HuH-7 (cell line): ENCODE data around the gene STX12.
"Not testable (repeated sequence)": the region's sequence is repeated elsewhere in the genome, so short reads cannot be mapped to it uniquely, and the experiment has no call there.

Experiments used
- DNase-seq: peaks from one replicate; pipeline ENCODE4 v3.0.0; 2011; ENCODE audit warnings: low spot score

The STX12 gene

DNA sequence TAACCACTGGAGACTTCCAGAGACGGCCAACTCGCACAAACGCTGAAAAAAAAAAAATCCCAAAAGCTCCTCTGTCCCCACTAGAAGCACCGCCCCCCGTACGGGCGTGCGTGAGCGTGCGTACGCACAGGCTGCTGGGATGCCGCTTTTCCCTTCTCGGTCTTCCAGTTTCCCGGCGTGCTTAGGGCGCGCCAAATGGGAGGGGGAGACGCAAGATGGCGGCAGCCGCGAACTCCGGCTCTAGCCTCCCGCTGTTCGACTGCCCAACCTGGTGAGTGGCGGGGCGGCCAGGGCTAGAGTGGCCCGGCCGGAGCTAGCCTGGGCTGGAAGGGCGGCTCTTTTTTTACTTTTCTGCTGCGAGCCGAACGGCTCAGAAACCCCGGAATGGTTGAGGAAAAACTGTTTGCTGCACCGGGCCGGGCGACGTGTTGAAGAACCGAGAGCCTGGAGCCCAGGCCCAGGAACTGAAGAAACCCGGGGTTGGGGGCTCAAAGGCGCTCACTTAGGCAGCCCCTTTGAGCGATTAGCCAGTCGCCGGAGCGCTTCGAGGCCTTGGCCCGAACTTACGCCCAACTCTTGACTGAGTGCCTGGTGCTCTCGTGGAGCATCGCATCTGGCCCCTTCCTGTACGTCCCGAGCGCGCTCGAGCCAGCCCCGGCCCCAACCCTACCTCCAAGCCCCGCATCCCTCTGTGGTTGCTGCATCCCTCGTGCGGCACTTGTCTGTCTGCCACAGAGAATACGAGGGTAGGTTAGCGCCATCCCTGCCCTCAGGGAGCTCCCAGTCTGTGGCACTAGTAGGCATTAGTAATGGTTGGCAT is 57.8 kb downstream of the STX12 start, which contains the start of gene PPP1R8:
PPP1R8 (plus strand) TSS at position 162 of the 820 bp plus-strand sequence; CDS start at position 216, 54 bp downstream.
- DNase-seq = peak; percentile 77

DNA sequence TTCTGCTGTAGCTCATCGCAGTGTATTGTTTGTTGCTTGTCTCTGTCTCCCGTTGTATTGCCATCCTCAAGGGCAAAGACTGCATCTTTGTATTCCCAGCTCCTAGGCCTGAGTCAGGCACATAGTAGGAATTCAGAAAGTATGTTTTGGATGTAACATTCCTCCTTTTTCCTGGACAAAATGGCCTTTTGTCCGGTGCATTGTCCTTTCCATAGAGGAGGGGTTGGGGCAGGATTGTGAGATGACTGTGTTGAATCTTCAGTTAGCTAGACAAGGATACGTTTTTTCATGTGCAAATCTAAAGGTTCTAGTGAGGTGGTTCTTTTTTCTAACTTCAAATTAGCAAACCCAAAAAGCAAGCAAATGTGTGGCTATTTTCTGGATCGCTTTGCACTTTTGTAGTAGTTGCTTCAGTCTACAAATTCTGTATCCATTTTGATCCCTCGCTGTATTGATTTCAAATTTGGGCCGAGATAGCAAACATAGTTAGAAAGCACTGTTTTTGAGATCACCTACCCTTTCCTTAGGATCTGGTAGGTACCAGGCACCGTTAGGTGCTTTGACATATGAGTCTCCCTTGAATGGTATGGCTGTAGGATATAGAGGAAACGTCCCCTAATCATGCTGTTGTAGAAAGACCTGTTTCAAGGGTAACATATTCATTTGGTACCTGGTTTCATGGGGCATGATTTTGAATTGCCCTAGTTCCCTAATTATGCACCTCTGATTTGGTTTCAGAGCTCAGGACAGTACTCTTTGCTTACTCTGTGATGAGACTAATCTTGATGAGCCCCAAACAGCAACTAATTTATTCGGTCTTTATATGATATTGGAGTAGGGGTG is 58.8 kb downstream of the STX12 start:
- DNase-seq = no peak

DNA sequence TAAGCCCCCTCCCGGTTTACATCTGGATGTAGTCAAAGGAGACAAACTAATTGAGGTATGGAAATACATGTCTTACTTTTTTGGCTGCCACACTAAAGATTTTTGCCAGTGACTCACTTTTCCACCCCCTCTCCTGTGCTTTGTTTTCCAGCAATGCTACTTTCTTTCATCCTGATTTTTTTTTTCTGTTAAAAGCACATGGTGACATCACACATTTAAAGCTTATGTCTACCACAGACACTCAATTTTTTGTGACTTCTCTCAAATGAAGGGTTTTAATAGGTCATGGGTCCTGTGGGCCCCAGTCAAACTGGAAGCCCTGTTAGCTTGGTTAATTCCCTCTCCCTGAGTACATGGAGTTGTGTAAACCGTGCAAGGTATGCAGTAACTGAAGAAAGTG is 59.7 kb downstream of the STX12 start:
- no peak for DNase-seq

DNA sequence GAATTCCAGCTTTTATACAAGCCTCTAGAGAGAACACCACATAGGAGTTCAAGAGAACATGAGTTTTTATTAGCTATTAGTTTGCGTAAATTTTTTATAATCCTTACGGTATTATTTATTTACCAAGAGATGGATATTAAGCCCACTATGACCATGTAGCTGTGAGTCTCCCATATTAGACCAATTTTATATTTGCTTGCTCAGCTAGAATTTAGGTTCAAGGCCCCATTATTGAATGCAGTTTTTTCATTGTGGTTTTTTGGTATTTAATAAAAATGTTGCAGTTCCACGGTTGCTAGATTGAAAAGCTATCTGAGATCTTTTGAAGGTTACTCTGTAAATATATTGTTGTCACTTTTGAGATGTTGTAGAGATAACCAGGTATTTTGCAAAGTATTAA is 60.5 kb downstream of the STX12 start:
- DNase-seq = no peak

DNA sequence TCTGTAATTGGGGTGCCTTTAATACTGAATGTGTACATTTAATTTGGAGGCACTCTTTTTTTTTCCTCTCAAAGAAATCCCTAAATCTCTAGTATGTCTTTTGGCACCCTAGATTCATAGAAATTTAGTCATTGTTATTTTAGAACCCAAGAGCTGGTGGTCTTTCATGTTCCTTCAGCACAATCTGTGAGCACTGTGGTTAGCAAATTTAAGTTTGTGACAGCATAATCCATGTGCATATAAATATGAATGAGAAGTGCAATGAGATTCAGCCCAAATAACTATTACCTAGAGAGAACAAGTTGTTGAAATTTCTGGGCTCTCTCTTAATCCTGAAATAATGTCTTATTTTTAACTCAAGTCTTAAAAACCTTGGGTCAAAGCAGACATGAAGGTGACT is 62.0 kb downstream of the STX12 start:
- DNase-seq = no peak

DNA sequence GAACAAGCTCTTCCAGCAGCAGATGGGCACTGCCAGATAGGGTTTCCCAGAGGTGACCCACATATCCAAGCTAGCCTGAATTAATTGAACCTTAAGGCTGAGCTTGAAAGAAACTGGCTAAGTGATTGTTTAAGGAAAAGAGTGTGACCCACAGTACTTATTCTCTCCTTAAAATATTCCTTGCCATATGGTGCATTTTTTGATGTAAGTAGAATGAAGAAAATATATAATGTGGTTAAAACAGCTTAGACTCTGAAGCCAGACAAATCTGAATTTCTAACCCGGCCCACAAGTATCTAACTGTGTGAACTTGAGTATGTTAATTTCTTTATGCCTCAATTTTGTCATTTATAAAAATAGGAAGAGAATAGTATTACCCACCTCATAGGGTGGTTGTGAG is 62.5 kb downstream of the STX12 start:
- DNase-seq = no peak

DNA sequence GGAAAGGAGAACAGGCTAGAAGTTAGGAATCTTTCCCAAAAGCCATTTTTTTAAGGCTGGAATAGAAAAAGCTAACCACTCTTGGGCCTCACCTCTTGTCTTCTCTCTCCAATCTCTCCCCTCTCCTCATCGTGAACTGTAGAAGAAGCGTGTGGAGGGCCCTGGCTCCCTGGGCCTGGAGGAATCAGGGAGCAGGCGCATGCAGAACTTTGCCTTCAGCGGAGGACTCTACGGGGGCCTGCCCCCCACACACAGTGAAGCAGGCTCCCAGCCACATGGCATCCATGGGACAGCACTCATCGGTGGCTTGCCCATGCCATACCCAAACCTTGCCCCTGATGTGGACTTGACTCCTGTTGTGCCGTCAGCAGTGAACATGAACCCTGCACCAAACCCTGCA is 76.9 kb downstream of the STX12 start:
- DNase-seq = no peak

DNA sequence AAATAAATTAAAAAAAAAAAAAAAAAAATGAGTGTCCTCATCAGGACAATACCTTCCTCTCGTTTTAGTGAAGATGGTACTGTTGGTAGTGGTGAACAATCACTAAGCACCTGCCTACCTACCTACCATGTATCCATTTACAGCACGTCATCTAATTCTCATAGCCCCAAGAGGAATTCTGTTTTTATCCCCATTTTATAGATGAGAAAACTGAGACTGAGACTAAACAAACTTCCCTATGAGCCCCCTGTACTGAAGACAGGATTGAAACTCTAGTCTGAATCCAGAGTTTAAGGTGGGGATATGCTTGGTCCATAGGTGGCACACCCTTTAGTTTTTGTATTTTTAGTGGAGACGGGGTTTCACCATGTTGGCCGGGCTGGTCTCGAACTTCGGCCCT is 82.1 kb downstream of the STX12 start:
- no peak for DNase-seq

DNA sequence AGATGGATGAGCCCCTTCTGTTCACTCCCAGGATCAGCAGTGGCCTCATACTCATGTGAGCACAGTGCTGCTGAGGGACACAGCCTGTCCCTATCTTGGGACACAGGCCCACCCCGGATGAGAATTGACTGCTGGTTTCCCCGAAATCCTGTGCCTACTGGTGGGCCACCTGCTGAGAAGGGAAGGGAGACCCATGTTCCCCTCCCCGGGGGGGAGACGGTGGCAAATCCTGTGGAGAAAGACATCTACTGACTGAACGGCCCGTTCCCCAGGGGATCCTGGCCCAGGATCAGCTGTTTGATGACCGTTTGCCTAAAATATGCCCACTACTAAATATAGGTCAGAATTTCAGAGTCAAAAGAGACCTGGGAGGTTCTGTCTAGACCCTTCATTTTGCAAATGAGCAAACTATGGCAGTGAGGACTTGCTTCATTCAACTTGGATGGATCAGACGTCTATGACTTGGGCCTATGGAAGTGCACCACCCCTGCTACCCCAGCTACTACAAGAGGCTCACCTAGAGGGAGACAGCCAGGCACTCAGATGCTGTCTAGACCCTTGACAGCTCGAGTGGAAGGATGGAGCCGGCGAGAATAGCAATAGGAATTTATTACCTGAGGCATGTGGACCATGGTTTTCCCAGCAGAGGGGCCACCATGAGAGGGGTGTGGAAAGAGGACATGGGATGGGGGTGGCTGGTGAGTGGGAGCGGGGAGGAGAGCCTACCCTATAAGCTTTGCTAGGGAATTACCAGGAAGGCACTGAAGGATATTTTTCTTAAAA is 83.7 kb downstream of the STX12 start:
- DNase-seq = no peak

DNA sequence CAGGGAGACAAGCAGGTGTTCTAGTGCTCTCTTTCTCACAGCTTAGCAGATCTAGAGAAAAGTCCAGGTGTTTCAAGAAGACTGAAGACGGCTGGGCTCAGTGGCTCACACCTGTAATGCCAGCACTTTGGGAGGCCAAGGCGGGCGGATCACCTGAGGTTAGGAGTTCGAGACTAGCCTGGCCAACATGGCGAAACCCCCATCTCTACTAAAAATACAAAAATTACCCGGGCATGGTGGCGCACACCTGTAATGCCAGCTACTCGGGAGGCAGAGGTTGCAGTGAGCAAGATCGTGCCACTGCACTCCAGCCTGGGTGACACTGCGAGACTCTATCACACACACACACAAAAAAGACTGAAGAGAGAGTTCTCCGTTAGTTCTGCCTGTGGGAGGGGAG is 84.5 kb downstream of the STX12 start:
- not testable (repeated sequence) for DNase-seq

DNA sequence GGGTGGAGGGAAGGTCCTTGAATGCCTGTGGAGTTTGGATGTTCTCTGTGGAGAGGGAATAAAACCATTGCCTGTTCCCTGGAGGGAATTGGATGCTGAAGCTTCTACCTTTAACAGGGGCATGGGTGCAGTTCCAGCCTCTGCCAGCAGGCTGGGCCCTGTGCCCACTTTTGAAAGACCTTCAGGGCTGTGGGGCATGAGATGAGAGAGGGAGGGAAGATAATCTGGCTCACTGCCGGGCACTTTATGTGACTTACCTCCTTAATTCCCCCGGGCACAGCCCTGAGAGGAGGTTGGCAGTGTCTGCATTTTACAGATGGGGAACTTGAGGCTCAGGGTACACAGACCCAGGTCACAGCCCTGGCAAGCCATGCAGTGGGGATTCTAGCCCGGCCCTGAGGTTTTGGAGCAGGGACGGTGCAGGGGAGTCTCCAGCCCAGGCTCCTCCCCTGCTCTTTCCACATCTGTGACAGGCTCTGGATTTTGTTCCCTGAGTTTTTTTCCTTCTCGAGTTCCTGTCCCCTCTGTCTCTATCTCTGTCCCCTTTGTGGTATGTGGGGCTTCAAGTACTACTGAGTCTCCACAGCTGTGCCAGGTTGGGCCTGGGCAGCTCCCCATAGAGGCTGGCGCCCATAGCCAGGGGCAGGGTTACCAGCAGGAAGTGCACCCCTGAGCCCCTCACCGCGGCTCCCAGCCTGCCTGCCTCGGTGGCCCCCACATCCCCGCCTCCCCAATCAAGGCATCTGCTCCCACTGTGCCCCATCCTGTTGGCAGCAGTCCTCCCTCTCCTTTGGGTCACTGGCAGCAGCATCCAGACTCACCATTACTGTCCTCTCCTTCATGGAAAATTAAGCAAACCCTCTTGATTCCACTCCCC is 85.3 kb downstream of the STX12 start:
- DNase-seq = peak; percentile 85

DNA sequence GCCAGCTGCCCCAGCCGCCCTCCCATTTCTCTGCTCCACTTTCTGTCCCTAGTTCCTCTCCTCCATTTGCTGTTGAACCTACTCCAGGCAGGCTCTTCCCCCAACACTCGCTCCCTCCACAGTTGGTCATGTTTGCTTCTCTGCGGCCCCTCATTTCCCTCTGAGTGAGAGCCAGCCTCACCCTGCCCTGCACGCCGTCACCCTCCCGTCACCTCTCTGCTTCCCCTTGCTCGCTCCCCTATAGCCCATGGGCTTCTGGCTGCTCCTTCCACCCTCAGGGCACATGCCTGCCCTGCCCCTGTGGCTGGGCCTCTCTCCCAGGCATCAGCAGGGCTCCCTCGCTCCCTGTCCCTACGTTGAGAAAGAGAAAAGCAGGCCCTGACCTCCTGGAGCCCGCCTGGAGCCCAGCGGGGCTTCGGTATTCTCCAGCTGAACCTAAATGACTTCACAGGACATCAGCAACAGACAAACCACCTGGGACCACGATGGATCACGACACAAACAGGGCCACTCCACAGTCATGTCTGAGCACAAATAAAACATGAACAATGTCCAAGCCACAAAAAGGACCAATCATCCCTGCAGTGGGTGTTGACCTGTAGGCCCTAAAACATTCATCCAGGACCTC is 86.0 kb downstream of the STX12 start:
- DNase-seq = no peak

DNA sequence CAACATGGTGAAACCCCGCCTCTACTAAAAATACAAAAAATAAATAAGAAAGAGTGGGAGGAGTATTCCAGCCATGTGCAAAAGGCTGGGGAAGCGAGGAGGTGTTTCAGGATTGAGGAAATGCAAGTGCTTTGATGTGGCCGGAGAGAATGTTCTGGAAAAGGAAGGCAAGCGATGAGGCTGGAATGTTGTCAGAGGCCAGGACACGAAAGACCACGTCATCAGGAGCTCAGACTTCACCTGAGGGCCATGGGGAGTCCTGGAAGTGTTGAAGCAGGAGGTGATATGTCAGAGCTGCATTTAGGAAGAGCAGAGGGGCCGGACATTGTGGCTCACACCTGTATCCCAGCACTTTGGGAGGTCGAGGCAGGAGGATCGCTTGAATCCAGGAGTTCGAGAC is 88.4 kb downstream of the STX12 start:
- no peak for DNase-seq

DNA sequence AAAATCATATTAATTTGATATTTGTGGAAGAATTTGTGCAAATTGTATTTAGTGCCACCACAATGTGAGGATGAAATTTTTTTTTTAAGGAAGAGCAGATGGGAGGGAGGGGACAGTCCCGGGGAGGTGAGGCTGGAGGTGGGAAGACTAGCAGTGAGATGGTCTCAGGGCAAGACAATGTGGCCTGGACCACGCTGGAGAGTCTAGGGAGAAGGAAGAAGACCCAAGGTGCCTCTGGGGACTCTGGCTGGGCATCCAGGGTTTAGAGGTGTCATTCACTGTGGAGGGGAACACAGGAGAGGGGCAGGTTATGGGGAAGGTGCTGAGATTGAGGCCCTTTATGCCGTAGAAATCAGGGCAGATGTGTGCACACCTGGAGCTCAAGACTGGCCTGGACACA is 89.0 kb downstream of the STX12 start:
- no peak for DNase-seq

DNA sequence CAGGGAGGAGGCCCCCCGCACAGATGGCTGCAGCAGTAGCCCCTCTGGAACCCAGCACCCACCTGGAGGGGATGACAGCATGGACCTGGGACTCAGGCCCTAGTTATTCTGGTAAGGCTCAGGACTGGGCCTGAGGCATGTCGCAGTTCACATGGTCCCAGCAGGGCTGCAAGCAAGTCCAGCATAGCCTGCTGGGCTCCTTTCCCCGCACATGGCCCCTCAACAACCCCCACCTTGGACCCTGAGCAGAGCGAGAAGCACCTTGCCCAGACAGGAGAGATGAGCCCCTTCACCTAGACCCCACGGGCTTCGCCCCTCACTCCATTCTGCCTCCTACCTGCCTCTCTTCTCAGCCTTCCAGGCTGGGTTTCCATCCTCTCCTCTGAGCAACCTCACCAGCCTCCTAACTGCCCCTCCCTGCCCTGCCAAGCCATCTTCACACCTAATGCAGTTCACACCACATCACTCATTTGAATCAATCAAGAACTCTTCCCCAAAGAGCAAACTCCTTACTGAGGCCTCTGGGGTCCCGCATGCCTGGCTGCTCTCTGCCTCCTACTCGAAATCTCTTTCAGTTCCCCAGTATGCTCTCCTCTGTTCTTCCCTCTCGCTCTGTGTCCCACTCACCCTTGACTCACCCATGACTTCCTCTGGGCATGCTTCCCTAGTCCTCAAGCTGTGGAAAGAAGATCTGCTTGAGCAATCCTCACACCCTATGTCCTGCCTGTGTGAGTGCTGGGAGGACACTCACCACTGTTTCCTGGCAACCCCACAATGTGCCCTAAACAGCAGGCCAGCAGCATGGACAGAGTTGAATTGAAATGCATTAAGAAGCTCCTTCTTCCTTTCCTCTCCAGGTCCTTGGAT is 89.9 kb downstream of the STX12 start:
- no peak for DNase-seq

DNA sequence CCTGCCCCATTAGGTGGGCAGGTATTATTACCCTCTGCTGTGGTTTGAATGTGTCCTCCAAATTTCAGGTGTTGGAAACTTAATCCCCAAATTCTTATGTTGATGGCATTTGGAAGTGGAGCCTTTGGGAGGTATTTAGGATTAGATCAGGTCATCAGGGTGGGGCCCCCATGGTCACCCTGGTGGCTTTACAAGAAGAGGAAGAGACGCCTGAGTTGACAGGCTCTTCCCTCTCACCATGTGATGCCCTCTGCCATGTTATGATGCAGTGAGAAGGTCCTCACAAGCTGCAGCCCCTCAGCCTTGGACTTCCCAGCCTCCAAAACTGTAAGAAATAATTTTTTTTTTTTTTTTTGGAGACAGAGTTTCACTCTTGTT is 90.5 kb downstream of the STX12 start:
- DNase-seq = no peak

DNA sequence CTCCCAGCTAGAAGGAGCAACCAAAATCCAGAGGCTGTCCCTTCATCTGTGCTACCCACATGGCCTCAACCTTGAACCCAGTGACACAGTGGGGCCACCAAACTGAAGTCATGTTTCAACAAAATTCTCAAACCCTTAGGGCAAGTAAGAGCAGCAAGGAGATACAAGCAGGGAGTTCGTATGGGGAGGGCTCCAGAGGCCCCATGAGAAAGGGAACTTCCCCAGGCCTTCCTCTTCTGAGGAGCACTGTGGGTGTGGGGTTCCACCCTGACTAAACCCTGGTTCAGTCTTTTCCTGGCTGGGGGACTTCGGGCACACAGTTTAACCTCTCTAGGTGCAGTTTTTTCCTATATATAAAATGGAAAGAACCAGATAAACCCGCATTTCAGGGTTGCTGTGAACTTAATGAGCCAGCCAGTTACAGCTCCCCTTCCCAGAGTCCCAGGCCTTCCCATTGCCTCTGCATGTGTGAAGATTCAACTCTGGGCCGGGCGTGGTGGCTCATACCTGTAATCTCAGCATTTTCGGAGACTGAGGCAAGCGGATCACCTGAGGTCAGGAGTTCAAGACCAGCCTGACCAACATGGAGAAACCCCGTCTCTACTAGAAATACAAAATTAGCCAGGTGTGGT is 91.4 kb downstream of the STX12 start:
- no peak for DNase-seq

DNA sequence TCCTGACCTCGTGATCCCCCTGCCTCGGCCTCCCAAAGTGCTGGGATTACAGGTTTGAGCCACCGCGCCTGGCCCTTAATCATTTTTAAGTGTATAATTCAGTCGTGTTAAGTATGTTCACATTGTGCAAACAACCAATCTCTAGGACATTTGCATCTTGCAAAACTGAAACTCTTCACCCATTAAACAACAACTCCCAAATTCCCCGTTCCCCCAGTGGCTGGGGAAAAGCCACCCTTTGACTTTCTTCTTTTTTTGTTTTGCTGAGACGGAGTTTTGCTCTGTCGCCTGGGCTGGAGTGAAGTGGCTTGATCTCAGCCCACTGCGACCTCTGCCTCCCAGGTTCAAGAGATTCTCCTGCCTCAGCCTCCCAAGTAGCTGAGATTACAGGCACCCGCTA is 92.8 kb downstream of the STX12 start:
- DNase-seq = no peak

DNA sequence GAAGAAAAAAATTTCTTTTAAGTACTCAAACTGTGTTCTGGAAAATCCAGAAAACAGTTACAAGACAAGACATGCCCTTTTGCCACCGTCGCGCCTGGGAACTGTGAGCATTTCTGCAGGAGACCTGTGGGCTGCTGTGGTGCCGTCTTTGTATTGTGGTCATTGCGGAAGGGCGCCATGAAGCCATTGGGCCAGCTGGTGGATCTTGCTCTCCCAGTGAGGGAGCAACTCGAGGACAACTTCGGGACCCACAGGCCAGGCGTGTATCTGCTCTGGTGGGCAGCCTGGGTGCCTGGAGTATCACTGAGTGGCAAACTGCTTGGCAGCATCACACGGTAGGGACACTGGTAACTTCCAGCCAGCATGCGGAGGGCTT is 95.5 kb downstream of the STX12 start:
- DNase-seq = no peak
